NK-92 (cell line): ENCODE data around the gene GLIS2.

Experiments
- DNase-seq: peaks from one replicate; lab custom pipeline; 2025; ENCODE audit not compliant: unreplicated experiment; lab: John Stamatoyannopoulos, UW

GLIS2 gene

DNA sequence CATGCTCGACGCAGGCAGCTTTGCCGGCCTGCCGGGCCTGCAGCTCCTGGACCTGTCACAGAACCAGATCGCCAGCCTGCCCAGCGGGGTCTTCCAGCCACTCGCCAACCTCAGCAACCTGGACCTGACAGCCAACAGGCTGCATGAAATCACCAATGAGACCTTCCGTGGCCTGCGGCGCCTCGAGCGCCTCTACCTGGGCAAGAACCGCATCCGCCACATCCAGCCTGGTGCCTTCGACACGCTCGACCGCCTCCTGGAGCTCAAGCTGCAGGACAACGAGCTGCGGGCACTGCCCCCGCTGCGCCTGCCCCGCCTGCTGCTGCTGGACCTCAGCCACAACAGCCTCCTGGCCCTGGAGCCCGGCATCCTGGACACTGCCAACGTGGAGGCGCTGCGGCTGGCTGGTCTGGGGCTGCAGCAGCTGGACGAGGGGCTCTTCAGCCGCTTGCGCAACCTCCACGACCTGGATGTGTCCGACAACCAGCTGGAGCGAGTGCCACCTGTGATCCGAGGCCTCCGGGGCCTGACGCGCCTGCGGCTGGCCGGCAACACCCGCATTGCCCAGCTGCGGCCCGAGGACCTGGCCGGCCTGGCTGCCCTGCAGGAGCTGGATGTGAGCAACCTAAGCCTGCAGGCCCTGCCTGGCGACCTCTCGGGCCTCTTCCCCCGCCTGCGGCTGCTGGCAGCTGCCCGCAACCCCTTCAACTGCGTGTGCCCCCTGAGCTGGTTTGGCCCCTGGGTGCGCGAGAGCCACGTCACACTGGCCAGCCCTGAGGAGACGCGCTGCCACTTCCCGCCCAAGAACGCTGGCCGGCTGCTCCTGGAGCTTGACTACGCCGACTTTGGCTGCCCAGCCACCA lies 65.4 kb downstream of the GLIS2 start:
- no peak for DNase-seq

- no peak for DNase-seq
Observed at GRCh38 chr16:4381935-4382794, 66.3 kb downstream of the GLIS2 start.

- DNase-seq: no peak
Observed at GRCh38 chr16:4382795-4383357, 67.0 kb downstream of the GLIS2 start.

DNA sequence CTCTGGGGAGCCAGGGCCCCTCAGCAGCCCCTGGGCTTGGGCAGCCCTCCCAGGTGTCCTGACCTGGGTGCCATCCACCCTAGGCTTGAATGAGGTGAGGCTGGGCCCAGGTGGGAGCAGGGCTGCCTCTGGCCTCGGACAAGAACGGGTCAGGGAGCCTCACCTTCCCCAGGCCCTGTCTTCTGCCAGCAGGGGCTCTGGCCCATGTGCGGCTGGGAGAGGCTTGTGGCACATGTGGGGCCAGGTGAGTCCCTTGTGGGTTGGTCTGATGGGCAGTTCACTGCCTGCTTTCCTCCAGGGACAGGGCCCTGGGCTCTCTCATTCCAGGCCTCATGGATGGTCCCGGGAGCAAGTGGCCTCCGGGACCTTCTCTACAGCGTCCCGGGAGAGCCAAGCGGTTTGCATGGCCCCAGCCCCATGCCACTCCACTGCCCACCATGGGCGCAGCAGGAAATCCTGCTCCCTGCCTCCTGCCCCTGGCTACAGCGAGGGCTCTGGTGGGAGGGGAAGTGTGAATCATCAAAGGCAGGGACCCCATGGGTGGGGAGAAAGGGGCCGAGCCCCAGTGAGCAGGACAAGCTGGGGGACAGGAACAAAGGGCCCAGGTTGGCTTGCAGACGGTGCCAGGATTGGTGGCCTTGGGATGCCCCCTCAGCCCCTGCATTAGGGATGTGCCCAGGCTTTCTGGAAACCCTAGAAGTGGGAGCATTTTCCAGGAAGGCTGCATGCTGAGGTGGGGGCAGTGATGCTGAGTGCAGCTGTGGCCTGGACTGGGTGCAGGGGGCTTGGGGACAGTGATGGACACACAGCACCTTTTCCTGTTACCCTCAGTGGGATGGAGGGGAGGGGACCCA lies 68.0 kb downstream of the GLIS2 start:
- DNase-seq: no peak

DNA sequence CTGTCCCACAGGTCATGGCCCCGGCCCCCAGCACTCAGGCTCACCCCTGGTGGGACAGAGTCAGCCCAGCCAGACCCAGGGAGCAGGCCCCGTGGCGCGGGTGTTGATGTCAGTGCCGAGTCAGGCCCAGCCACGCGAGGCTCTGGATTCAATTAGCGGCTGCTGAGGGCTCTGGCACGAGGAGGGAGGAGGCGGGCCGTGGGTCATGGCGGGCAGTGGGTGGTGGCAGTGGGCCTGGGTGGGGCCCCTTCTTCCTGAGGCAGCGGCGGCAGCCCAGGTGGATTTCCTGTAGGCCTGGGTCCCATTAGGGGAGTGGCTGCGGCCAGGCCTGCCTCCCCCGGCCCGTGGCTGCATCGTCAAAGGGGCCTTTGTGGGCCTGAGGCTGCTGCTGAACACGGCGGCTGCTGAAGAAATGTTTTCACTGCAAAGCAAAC lies 68.7 kb downstream of the GLIS2 start:
- no peak for DNase-seq

DNA sequence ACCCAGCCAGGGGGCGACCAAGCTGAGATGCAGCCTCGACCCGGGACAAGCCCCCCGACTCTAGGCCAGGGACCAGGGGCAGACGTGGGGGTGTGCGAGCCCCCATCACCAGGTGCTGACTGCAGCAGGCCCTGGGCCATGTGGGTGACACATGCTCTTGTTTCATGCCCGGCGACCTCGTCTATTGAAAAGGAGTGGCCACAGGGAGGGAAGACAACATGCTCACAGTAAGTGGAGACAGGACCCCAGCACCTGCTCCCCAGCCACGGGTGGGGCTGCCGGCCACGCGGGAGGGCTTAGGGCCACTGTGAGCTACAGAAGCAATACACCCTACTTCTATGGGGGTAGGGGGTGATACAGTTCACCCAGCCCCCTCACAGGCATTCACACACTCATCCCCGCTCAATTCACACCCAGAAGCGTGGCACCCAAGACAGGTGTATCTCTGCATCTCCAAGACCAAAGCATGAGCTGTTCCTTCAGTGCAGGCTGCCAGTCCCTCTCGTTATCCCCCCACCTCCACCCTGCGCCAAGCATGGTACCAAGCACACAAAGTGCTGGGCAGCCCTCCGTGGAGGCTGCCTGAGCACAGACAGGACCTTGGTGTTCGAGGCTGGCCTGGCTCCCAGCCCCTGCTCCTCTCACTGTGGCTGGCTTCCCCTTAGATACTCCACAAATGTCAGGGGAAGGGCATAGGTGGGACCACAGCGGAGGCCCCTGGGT lies 69.4 kb downstream of the GLIS2 start:
- DNase-seq: no peak

DNA sequence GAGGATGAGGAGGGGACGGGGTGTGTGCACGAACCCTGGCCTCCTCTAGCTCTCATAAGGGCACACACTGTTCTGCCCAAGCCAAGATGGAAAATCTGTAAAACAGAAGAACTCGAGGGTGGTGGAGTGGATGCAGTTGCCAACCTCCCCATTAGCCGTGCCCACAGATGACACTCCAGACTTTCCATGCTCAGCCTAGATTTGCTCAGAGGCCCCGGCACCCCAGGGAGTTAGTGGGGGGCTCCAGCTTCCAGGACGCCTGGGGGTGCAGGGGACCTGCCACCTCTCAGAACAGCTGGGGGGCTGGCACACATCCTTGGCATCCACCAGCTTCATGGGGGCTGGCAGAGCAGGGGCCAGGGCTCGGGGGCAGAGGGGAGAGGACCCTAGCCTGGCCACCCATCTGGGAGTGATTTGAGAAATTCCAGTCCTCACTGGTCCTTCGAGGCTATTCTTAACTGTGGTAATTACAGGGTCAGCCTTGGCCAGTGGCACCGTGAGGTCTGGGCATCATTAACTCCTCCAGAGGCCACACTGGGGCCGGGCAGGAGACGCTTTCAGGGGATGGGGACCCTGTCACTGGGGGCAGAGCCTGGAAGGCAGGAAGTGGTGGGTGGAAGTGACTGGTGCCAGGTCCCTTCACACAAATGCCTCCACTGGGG lies 70.1 kb downstream of the GLIS2 start:
- DNase-seq: no peak

DNA sequence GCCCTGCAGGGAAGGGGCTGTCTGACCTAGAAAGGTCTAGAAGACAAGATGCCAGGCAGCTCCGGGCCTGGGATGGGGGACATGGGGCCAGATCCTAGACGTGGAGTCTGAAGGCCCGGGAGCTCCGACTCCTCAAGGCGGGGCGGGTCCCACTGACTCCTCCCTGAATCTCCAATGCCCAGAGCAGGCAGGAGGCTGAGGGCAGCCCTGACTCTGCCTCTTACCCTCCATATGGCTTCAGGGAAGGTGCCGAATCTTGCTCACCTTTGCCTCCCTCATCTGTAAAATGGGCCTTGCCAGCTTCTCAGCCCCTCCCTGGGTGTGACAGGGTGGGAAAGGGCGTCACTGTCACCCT lies 70.6 kb downstream of the GLIS2 start:
- DNase-seq: no peak

DNA sequence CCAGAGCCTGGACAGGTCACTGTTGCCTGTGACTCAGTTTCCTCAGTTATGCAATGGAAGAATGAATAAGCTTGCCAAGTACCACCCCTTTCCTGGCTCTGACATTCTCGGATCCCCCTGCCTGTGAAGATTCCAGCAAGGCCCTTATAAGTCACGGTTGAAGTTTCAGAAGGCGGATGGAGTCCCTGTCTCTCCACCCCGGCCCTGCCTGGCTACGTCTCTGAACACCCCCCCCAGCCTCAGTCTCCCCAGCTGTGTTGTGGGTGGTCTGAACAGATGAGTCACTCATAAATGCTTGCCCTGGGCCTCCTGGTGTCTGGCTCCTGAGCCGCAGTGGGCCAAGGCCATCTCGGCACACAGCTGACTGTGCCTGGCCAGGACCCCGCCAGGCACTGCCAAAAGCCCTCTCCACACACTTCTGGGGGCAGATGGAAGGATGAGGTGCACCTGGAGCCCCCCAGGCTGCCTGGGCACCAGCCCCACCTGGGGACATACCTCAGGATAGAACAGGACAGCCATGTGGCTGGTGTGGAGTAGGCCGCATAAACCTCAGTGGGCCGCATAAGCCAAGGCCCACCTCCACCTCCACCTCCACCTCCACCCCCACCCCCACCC lies 71.2 kb downstream of the GLIS2 start:
- no peak for DNase-seq

DNA sequence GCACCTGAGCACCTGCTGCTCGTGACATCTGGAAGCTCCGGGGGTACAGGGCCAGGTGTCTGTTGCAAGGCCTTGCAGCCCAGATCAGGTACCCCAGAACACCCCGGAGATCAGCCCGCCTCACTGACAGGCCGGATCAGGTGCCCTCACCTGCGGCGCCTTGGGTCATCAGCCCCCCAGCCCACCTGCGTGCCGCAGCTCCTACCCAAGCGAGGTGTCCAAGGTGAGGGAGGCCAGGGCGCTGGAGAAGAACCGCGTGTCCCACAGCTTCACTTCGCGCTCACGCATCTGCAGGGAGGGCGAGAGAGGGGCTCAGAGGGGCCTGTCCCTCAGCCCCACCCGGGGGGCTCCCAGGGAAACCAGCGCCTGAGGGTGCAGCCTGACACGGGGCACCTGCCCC lies 71.9 kb downstream of the GLIS2 start:
- DNase-seq: no peak

DNA sequence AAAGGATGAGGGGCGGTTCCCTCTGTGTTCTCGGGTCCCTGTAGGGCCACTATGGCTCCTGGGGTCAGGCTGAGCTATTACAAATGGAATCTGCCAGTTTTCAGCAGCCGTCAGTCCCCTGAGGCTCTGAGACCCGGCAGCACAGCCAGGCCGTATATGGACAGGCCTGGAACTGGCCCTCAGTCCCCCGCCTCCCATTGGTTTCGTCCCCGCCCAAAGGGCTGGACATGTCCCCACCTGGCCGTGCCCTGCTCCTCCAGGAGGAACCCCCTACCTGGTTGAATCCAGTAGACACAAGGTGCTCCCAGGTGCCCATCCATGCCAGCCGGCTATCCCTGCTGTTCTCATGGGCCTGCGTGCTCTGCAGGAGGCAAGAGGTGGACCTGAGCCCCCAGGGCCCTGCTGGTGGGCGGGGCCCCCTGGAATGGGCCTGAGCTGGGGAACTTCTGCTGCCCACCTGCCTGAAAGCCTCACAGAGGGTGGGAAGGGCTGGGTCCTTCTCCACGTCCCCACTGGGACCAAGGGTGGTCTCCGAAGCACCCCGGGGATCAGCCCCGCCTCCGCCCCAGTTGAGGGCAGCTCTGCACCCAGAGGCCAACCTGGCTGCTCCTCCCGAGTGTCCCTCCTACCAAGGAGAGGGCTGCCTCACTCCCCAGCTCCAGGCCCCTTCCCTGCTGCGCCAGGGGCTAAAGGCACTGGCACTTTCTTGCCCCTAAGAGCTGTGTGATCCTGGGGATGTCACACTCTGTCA lies 72.6 kb downstream of the GLIS2 start:
- no peak for DNase-seq
